ENCODE measurements around the gene SERINC5. TPM values are rescaled to one million over a fixed set of nuclear protein-coding genes. Genes with fewer than 3 reads are reported as not detected.

Gene SERINC5
- polyA plus RNA-seq, 3 donors: 5.0 to 35.9 (median 7.3) TPM

GRCh38 chr5:80151890-80152289 lies 104.0 kb downstream of the SERINC5 start:
- Histone ChIP-seq H3K9me3 (replicated peaks in 1 of 2; ENCODE audit: control insufficient read depth in 1 of 2, insufficient read depth in 1 of 2, low read length in 2 of 2) (no peaks in the 10 kb centered on the region), H3K27ac (ENCODE audit: low read depth in 1 of 2, low read length in 2 of 2) (peak overlapping the region in 1 of 2 donors; percentile 23), H3K4me3 (replicated peaks in 1 of 3; ENCODE audit: low read depth in 2 of 3, low read length in 3 of 3) (no peak overlapping the region), H2AFZ (ENCODE audit: insufficient read depth, low read depth, low read length, poor library complexity, severe bottlenecking) (no peak overlapping the region), H4K20me1 (ENCODE audit: insufficient read depth, low read length) (no peaks in the 10 kb centered on the region), H3K4me1 (ENCODE audit: control insufficient read depth in 1 of 2, insufficient read depth in 2 of 2, low read length in 2 of 2) (peaks cover 13 to 17% of the 10 kb centered on the region in 2 donors), H3K79me2 (ENCODE audit: insufficient read depth, low read length) (peaks cover 4% of the 10 kb centered on the region), H3K9ac (ENCODE audit: insufficient read depth, low read length, poor library complexity, severe bottlenecking) (no peak overlapping the region), H3K36me3 (replicated peaks in 1 of 2; ENCODE audit: control insufficient read depth in 1 of 2, insufficient read depth in 2 of 2, low read length in 2 of 2) (peaks cover 10 to 65% of the 10 kb centered on the region in 2 donors), H3K27me3 (ENCODE audit: control insufficient read depth in 2 of 2, insufficient read depth in 2 of 2, low read length in 2 of 2) (no peaks in the 10 kb centered on the region), H3K4me2 (replicated peaks; ENCODE audit: extremely low read depth, low read length, poor library complexity, severe bottlenecking) (no peak overlapping the region)
- peaks cover 19% of the 10 kb centered on the region for H3K4me1 Mint-ChIP-seq
- 93% methylated on average over 3 of the region's 6 CpGs for WGBS (ENCODE audit: insufficient coverage)
- H3K27ac Mint-ChIP-seq: peak overlapping the region in 4 of 7 donors; percentile 21 to 76 (median 48)
- no peak for TF ChIP-seq CTCF (IDR thresholded peaks at IDR 0.05)
- no peak for DNase-seq
- H3K36me3 Mint-ChIP-seq: peaks cover 61 to 64% of the 10 kb centered on the region in 2 donors
- H3K9me3 Mint-ChIP-seq: no peaks in the 10 kb centered on the region
- intact Hi-C loops (cut with micrococcal nuclease): no loop called here
- H3K27me3 Mint-ChIP-seq (ENCODE audit: low read depth in 3 of 3): no peaks in the 10 kb centered on the region
- no peak overlapping the region for H3K4me3 Mint-ChIP-seq

- no peaks in the 10 kb centered on the region for H4K20me1 ChIP-seq (ENCODE audit: insufficient read depth, low read length)
- H3K4me3 ChIP-seq (replicated peaks in 1 of 3; ENCODE audit: low read depth in 2 of 3, low read length in 3 of 3): no peak overlapping the region
- H3K4me1 ChIP-seq (ENCODE audit: control insufficient read depth in 1 of 2, insufficient read depth in 2 of 2, low read length in 2 of 2): peaks cover 22 to 29% of the 10 kb centered on the region in 2 donors
- no peak overlapping the region for H3K27ac ChIP-seq (ENCODE audit: low read depth in 1 of 2, low read length in 2 of 2)
- DNase-seq: no peak
- peaks cover 30% of the 10 kb centered on the region for H3K4me1 Mint-ChIP-seq
- no peak overlapping the region for H3K4me2 ChIP-seq (replicated peaks; ENCODE audit: extremely low read depth, low read length, poor library complexity, severe bottlenecking)
- H3K27me3 Mint-ChIP-seq (ENCODE audit: low read depth in 3 of 3): no peaks in the 10 kb centered on the region
- 100% methylated on average over 2 of the region's 11 CpGs for WGBS (ENCODE audit: insufficient coverage)
- no peaks in the 10 kb centered on the region for H3K9me3 ChIP-seq (replicated peaks in 1 of 2; ENCODE audit: control insufficient read depth in 1 of 2, insufficient read depth in 1 of 2, low read length in 2 of 2)
- no peak overlapping the region for H3K4me3 Mint-ChIP-seq
- no peak for TF ChIP-seq CTCF (IDR thresholded peaks at IDR 0.05)
- peaks cover 12% of the 10 kb centered on the region for H3K79me2 ChIP-seq (ENCODE audit: insufficient read depth, low read length)
- no peak overlapping the region for H2AFZ ChIP-seq (ENCODE audit: insufficient read depth, low read depth, low read length, poor library complexity, severe bottlenecking)
- no peak overlapping the region for H3K27ac Mint-ChIP-seq
- H3K9me3 Mint-ChIP-seq: no peaks in the 10 kb centered on the region
- H3K9ac ChIP-seq (ENCODE audit: insufficient read depth, low read length, poor library complexity, severe bottlenecking): no peak overlapping the region
- no peaks in the 10 kb centered on the region for H3K27me3 ChIP-seq (ENCODE audit: control insufficient read depth in 2 of 2, insufficient read depth in 2 of 2, low read length in 2 of 2)
- peaks cover 10 to 55% of the 10 kb centered on the region in 2 donors for H3K36me3 ChIP-seq (replicated peaks in 1 of 2; ENCODE audit: control insufficient read depth in 1 of 2, insufficient read depth in 2 of 2, low read length in 2 of 2)
- intact Hi-C loops (cut with micrococcal nuclease): no loop called here
- H3K36me3 Mint-ChIP-seq: peaks cover 52 to 56% of the 10 kb centered on the region in 2 donors
These were observed 105.1 kb downstream of the SERINC5 start for GRCh38 chr5:80150731-80151130.
